Mesenchymal stem cell (in vitro differentiated cells and primary cell): Measurements from ENCODE around the gene LARP6.

Experiments
- DNase-seq: peaks from one replicate; pipeline ENCODE4 v3.0.0-alpha.2; 2013
- H2AFZ ChIP-seq: one replicate; pipeline ENCODE4 v1.6.1; 2013; ENCODE audit warnings: low read depth, mild to moderate bottlenecking, control low read depth, inconsistent platforms, low read length, moderate library complexity
- H2AK5ac ChIP-seq: 2 replicates; pipeline ENCODE4 v1.6.1; 2013; ENCODE audit warnings: low read length, moderate library complexity, mild to moderate bottlenecking, inconsistent platforms; ENCODE audit not compliant: severe bottlenecking
- H2BK120ac ChIP-seq: one replicate; pipeline ENCODE4 v1.6.1; 2013; ENCODE audit warnings: low read depth, mild to moderate bottlenecking, inconsistent platforms, low read length, moderate library complexity
- H2BK12ac ChIP-seq, 2 experiments: one replicate each; pipeline ENCODE4 v1.6.1; 2013; ENCODE audit warnings: inconsistent platforms in 2 of 2, low read length in 2 of 2, mild to moderate bottlenecking in 2 of 2, moderate library complexity in 2 of 2, control low read depth in 1 of 2
- H2BK15ac ChIP-seq: one replicate; pipeline ENCODE4 v1.6.1; 2013; ENCODE audit warnings: mild to moderate bottlenecking, low read depth, inconsistent platforms; ENCODE audit not compliant: poor library complexity, severe bottlenecking
- H2BK5ac ChIP-seq: 2 replicates; pipeline ENCODE4 v1.6.1; 2013; ENCODE audit warnings: low read depth, mild to moderate bottlenecking, low read length, control low read depth, inconsistent platforms; ENCODE audit not compliant: poor library complexity, severe bottlenecking
- H3K14ac ChIP-seq, 2 experiments: one replicate each; pipeline ENCODE4 v1.6.1; 2013; ENCODE audit warnings: inconsistent platforms in 2 of 2, low read length in 2 of 2, control low read depth in 1 of 2, mild to moderate bottlenecking in 1 of 2, moderate library complexity in 1 of 2
- H3K18ac ChIP-seq, 2 experiments: one replicate each; pipeline ENCODE4 v1.6.1; 2013; ENCODE audit warnings: inconsistent platforms in 2 of 2, low read length in 2 of 2, control low read depth in 1 of 2, low read depth in 1 of 2, mild to moderate bottlenecking in 1 of 2
- H3K23ac ChIP-seq, 2 experiments: one replicate each; pipeline ENCODE4 v1.6.1; 2013; ENCODE audit warnings: inconsistent platforms in 2 of 2, low read length in 2 of 2, mild to moderate bottlenecking in 2 of 2, moderate library complexity in 2 of 2, control low read depth in 1 of 2
- H3K27ac ChIP-seq: 2 replicates; pipeline ENCODE4 v1.5.1; 2013; ENCODE audit warnings: mild to moderate bottlenecking, moderate library complexity, low read length, control low read depth, inconsistent platforms; ENCODE audit not compliant: poor library complexity, severe bottlenecking
- H3K27me3 ChIP-seq, 2 experiments: 2 replicates each; pipeline versions ENCODE4 v1.6.1 to v1.7.0; 2013; ENCODE audit warnings: low read length in 2 of 2, mild to moderate bottlenecking in 2 of 2, moderate library complexity in 2 of 2, control low read depth in 1 of 2, inconsistent platforms in 1 of 2; ENCODE audit not compliant: control insufficient read depth in 1 of 2, insufficient read depth in 1 of 2
- H3K36me3 ChIP-seq, 2 experiments: 2 replicates each; pipeline versions ENCODE4 v1.6.1 to v1.7.0; 2013; ENCODE audit warnings: low read length in 2 of 2, control low read depth in 1 of 2, inconsistent platforms in 1 of 2, low read depth in 1 of 2, mild to moderate bottlenecking in 1 of 2; ENCODE audit not compliant: insufficient read depth in 2 of 2, control insufficient read depth in 1 of 2
- H3K4ac ChIP-seq, 2 experiments: one replicate each; pipeline ENCODE4 v1.6.1; 2013; ENCODE audit warnings: inconsistent platforms in 2 of 2, low read length in 2 of 2, mild to moderate bottlenecking in 2 of 2, moderate library complexity in 2 of 2, control low read depth in 1 of 2, low read depth in 1 of 2
- H3K4me1 ChIP-seq: 2 replicates; pipeline ENCODE4 v1.6.1; 2013; ENCODE audit warnings: low read depth, low read length, control low read depth; ENCODE audit not compliant: control insufficient read depth, insufficient read depth
- H3K4me2 ChIP-seq: 2 replicates; pipeline ENCODE4 v1.6.1; 2013; ENCODE audit warnings: low read length, mild to moderate bottlenecking, inconsistent platforms; ENCODE audit not compliant: poor library complexity, severe bottlenecking
- H3K4me3 ChIP-seq, 2 experiments: 2 replicates each; pipeline versions ENCODE4 v1.5.1 to v1.7.0; 2013; ENCODE audit warnings: low read length in 2 of 2, mild to moderate bottlenecking in 2 of 2, control low read depth in 1 of 2, low read depth in 1 of 2; ENCODE audit not compliant: insufficient read depth in 1 of 2
- H3K79me1 ChIP-seq: replicated peaks from 2 replicates; pipeline ENCODE4 v1.6.1; 2013; ENCODE audit warnings: mild to moderate bottlenecking, control low read depth, low read length, inconsistent platforms; ENCODE audit not compliant: poor library complexity, severe bottlenecking
- H3K9ac ChIP-seq: 2 replicates; pipeline ENCODE4 v1.7.0; 2013; ENCODE audit warnings: mild to moderate bottlenecking, low read length, moderate library complexity
- H3K9me3 ChIP-seq: 2 replicates; pipeline ENCODE4 v1.7.0; 2013; ENCODE audit warnings: mild to moderate bottlenecking, low read length; ENCODE audit not compliant: control insufficient read depth
- H4K8ac ChIP-seq: one replicate; pipeline ENCODE4 v1.6.1; 2013; ENCODE audit warnings: inconsistent platforms, mild to moderate bottlenecking, low read length, moderate library complexity
- H4K91ac ChIP-seq: one replicate; pipeline ENCODE4 v1.6.1; 2013; ENCODE audit warnings: mild to moderate bottlenecking, low read length, inconsistent platforms
- WGBS: methylation state at CpG from one replicate; pipeline ENCODE4 v1.1.7; 2013; ENCODE audit warnings: mixed read lengths; 5-methylcytosine and 5-hydroxymethylcytosine counted together

LARP6 gene

DNA sequence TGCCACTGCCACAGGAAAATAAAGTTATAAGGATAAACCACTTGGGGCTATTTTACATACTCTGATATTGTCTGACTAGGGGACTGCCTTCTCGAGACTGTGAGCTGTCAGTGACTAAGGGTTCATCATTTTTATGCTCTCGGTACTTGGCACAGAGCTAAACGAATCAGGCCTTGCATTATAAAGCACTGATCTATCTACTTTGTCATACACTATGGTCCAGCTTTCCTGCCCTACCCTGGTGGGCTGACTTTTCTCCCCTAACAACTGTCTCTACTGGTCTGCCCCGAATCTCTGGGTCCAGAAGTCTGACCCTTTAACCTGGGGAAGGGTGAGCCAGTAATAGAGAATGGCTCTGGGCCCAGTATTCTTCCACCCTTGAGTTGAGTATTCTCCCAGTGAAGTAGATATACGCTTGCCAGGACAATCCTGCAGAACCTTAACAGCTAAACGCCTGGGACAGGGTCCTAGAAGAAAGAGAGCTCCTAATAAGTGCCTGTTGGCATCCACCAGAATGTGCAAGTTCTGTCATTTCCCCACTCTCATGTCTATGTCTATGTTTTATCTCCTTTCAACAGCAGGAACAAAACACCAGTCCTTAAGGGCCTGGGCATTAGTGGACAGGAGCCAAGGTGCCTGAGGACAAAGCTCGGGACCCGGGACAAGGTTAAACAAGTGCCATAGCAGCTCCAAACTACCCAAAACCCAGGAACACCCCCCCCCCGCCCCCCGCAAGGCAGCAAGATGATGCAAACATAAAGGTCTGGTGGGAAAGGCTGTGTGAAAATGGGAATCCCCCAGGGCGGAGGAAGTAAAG is 1.2 kb downstream of the LARP6 start:
- H2BK12ac ChIP-seq = no peak overlapping the region
- peak overlapping the region in 1 of 2 experiments; percentile 96 for H3K18ac ChIP-seq
- peak overlapping the region; percentile 2 for H2AK5ac ChIP-seq
- no peaks in the 10 kb centered on the region for H3K27me3 ChIP-seq
- H3K79me1 ChIP-seq = peaks cover 6% of the 10 kb centered on the region
- no peak overlapping the region for H3K4ac ChIP-seq
- DNase-seq = peak; percentile 54
- peak overlapping the region; percentile 20 for H3K27ac ChIP-seq
- peak overlapping the region; percentile 97 to 98 for H3K4me3 ChIP-seq
- peak overlapping the region; percentile 55 for H3K4me2 ChIP-seq
- H3K23ac ChIP-seq = no peak overlapping the region
- H2AFZ ChIP-seq = no peak overlapping the region
- H2BK120ac ChIP-seq = no peak overlapping the region
- H2BK5ac ChIP-seq = no peak overlapping the region
- H2BK15ac ChIP-seq = no peak overlapping the region
- H4K8ac ChIP-seq = peak overlapping the region; percentile 9
- 55% methylated on average over 7 of the region's 11 CpGs for WGBS
- no peaks in the 10 kb centered on the region for H3K9me3 ChIP-seq
- no peak overlapping the region for H3K14ac ChIP-seq
- no peak overlapping the region for H4K91ac ChIP-seq
- peak overlapping the region; percentile 98 for H3K9ac ChIP-seq
- peaks cover 12% of the 10 kb centered on the region for H3K4me1 ChIP-seq
- H3K36me3 ChIP-seq = peaks cover 6 to 36% of the 10 kb centered on the region in 2 experiments

DNA sequence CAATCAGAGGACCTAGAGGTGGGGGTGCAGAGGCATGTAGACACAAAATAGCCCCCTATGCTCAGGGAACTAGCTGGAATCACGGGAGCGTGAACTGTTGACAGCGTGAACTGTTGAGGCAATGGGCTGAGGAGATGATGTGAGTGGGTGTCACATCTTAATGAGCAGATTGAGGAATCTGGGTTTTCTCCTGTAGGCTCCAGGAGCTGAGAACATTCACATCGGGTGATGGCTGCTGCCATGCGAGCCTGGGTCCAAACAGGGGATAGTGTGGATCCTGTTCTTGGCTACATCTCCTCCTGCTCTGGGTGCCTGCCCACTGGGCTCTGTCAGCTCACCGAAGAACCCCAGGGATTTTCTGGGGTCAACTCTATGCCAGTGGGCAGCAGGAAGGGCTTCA is 2.1 kb downstream of the LARP6 start:
- H2AK5ac ChIP-seq = peak overlapping the region; percentile 11
- no peak overlapping the region for H3K27ac ChIP-seq
- no peak overlapping the region for H2BK120ac ChIP-seq
- H4K91ac ChIP-seq = no peak overlapping the region
- no peak overlapping the region for H3K23ac ChIP-seq
- no peak overlapping the region for H2AFZ ChIP-seq
- peak overlapping the region; percentile 98 for H3K9ac ChIP-seq
- H3K27me3 ChIP-seq = no peaks in the 10 kb centered on the region
- H3K14ac ChIP-seq = no peak overlapping the region
- peaks cover 6% of the 10 kb centered on the region for H3K79me1 ChIP-seq
- H2BK15ac ChIP-seq = no peak overlapping the region
- no peak overlapping the region for H3K4ac ChIP-seq
- H3K4me1 ChIP-seq = peaks cover 10% of the 10 kb centered on the region
- no peak for DNase-seq
- no peak overlapping the region for H2BK12ac ChIP-seq
- H3K4me3 ChIP-seq = peak overlapping the region in 1 of 2 experiments; percentile 97
- H3K18ac ChIP-seq = no peak overlapping the region
- no peak overlapping the region for H3K4me2 ChIP-seq
- H4K8ac ChIP-seq = no peak overlapping the region
- H2BK5ac ChIP-seq = no peak overlapping the region
- H3K36me3 ChIP-seq = peaks cover 6 to 41% of the 10 kb centered on the region in 2 experiments
- no peaks in the 10 kb centered on the region for H3K9me3 ChIP-seq
- 98% methylated on average over 6 of the region's 6 CpGs for WGBS

DNA sequence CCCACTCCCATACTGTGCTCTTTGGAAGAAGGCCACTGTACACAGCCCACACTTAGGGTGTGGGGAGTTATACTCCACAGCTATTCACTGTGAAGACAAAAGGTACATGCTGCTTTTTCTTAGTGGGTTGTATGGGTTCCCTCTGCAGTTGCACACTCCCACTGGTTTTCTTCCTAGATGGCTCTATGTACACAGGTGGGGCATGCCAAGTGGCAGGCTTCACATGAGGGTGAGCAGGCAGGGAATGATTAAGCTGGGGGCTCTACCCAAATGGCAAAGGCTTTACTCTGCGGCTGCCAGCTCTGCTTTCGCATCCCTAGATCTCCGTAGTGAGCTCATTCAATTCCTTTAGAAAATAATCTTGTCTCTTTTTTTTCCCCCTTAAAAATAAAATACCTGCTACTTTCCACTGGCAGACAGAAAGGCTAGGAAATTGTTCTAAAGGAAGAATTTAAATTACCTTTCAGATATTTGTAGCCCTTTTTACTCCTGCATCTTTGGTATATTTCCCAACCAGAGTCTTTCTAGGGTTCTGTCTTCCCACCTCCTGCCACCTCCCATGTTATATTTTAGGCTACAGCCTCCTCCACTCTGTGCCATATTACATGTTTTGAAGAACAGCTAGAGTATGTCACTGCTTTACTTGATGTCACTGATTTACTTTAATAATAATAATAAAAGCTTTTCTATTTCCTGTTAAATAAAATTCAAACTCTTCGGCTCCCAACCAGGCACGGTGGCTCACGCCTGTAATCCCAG is 8.2 kb downstream of the LARP6 start:
- Histone ChIP-seq H4K91ac (no peak overlapping the region), H2AFZ (no peak overlapping the region), H3K27ac (no peak overlapping the region), H2BK120ac (no peak overlapping the region), H3K27me3 (no peaks in the 10 kb centered on the region), H3K9ac (no peak overlapping the region), H2BK12ac (no peak overlapping the region), H3K4me3 (no peak overlapping the region), H3K18ac (no peak overlapping the region), H2AK5ac (no peak overlapping the region), H3K9me3 (no peaks in the 10 kb centered on the region), H3K4me1 (no peaks in the 10 kb centered on the region), H3K79me1 (peaks cover 19% of the 10 kb centered on the region), H3K14ac (no peak overlapping the region), H3K36me3 (peaks cover 3 to 60% of the 10 kb centered on the region in 2 experiments), H2BK5ac (no peak overlapping the region), H3K23ac (no peak overlapping the region), H3K4ac (no peak overlapping the region), H3K4me2 (no peak overlapping the region), H4K8ac (no peak overlapping the region), H2BK15ac (no peak overlapping the region)
- WGBS = 100% methylated on average over 6 of the region's 6 CpGs
- no peak for DNase-seq

DNA sequence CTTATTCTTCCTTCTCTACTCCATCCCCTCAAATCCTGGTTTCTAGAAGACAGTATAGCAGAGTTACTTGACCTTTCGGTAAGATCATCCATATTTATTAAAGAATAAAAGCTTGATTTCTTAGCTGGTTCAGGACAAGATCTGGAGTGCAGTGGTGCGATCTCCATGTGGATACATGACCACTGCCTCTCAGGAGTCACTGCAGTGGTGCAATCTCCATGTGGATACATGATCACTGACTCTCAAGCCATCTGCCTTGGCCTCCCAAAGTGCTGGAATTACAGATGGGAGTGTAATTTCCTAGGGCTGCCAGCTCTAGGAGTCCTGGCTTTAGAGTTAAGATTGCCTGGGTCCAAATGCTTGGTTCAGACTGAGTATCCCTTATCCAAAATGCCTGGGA is 16.5 kb downstream of the LARP6 start:
- no peak overlapping the region for H2BK15ac ChIP-seq
- H2AK5ac ChIP-seq = peak overlapping the region; percentile 39
- no peak overlapping the region for H3K14ac ChIP-seq
- no peak overlapping the region for H2BK12ac ChIP-seq
- H3K4me3 ChIP-seq = no peak overlapping the region
- H2BK5ac ChIP-seq = no peak overlapping the region
- H3K23ac ChIP-seq = no peak overlapping the region
- WGBS = 92% methylated on average over 1 of the region's 2 CpGs
- no peak overlapping the region for H3K27ac ChIP-seq
- DNase-seq = no peak
- H2AFZ ChIP-seq = no peak overlapping the region
- no peak overlapping the region for H2BK120ac ChIP-seq
- H3K4me2 ChIP-seq = no peak overlapping the region
- H3K9ac ChIP-seq = no peak overlapping the region
- no peak overlapping the region for H3K4ac ChIP-seq
- H4K8ac ChIP-seq = no peak overlapping the region
- no peaks in the 10 kb centered on the region for H3K9me3 ChIP-seq
- no peak overlapping the region for H3K18ac ChIP-seq
- no peaks in the 10 kb centered on the region for H3K27me3 ChIP-seq
- no peak overlapping the region for H4K91ac ChIP-seq
- peaks cover 13% of the 10 kb centered on the region for H3K4me1 ChIP-seq
- H3K36me3 ChIP-seq = peaks cover 12 to 49% of the 10 kb centered on the region in 2 experiments
- peaks cover 26% of the 10 kb centered on the region for H3K79me1 ChIP-seq
